GM12878 (cell line): ENCODE data around the gene INO80. TPM values are rescaled to one million over a fixed set of nuclear protein-coding genes. Genes with fewer than 3 reads are reported as not detected.

Experiments used
- ATAC-seq: fragments of 200-7000 bp; cut with Tn5 transposase; 3 replicates; pipeline ENCODE4 v1.9.1; 2020; ENCODE audit warnings: mild to moderate bottlenecking, moderate library complexity
- BruUV-seq: library from RNA; stranded (reverse); fragments of 400-500 nt; replicated peaks from 2 replicates; lab custom pipeline; 2021; lab: Mats Ljungman, UMichigan
- CTCF ChIA-PET: fragments of 300-600 bp; sonication (Branson Sonifier 250); formaldehyde crosslinking; extraction: SDS; loops from one replicate; lab custom pipeline; 2021; ENCODE audit warnings: inconsistent platforms; lab: Yijun Ruan, JAX
- POLR2A ChIA-PET: fragments of 350-600 bp; formaldehyde crosslinking; extraction: SDS; loops from one replicate; lab custom pipeline; 2021; ENCODE audit warnings: inconsistent platforms; lab: Charles Lee
- RAD21 ChIA-PET: fragments of 300-600 bp; sonication (Branson Sonifier 250); formaldehyde crosslinking; loops from one replicate; lab custom pipeline; 2023; ENCODE audit warnings: antibody characterized with exemption; ENCODE audit not compliant: unreplicated experiment; lab: Charles Lee
- SMC1A ChIA-PET: fragments of 300-600 bp; sonication (Branson Sonifier 250); formaldehyde crosslinking; loops from one replicate; lab custom pipeline; 2023; ENCODE audit not compliant: unreplicated experiment, uncharacterized antibody; lab: Charles Lee
- DNase-seq: peaks from one replicate; pipeline ENCODE4 v3.0.0-alpha.2; 2011; ENCODE audit warnings: low read depth, low spot score
- FAIRE-seq: peaks from 3 replicates; lab custom pipeline; 2011; peaks lifted over from hg19 to GRCh38; lab: Jason Lieb, UNC
- H2AFZ ChIP-seq: 2 replicates; pipeline ENCODE4 v1.6.0; 2011; ENCODE audit warnings: low read depth, low read length, control low read depth; ENCODE audit not compliant: control insufficient read depth
- H3K27ac ChIP-seq: 2 replicates; pipeline ENCODE4 v1.5.1; 2011; ENCODE audit warnings: control low read depth; ENCODE audit not compliant: control insufficient read depth, insufficient read depth
- H3K27me3 ChIP-seq, 2 experiments: replicated peaks in 1 of 2; 2 replicates each; pipeline versions ENCODE4 v1.6.0 to v1.6.1; 2011; ENCODE audit warnings: low read length in 1 of 2; ENCODE audit not compliant: control insufficient read depth in 2 of 2, insufficient read depth in 2 of 2
- H3K36me3 ChIP-seq, 2 experiments: 2 replicates each; pipeline ENCODE4 v1.5.1; 2011; ENCODE audit warnings: low read length in 1 of 2; ENCODE audit not compliant: control insufficient read depth in 2 of 2, insufficient read depth in 2 of 2
- H3K4me1 ChIP-seq: 2 replicates; pipeline ENCODE4 v1.6.1; 2011; ENCODE audit warnings: mild to moderate bottlenecking, low read length, moderate library complexity, mixed read lengths; ENCODE audit not compliant: control insufficient read depth, insufficient read depth
- H3K4me2 ChIP-seq: 2 replicates; pipeline ENCODE4 v1.6.0; 2011; ENCODE audit warnings: control low read depth; ENCODE audit not compliant: control insufficient read depth, insufficient read depth
- H3K4me3 ChIP-seq: fragments of 200-600 bp; sonication (generic); 2 replicates; pipeline ENCODE4 v1.5.1; 2016
- H3K79me2 ChIP-seq: 2 replicates; pipeline ENCODE4 v1.6.0; 2011; ENCODE audit warnings: low read length; ENCODE audit not compliant: control insufficient read depth, insufficient read depth
- H3K9ac ChIP-seq: 2 replicates; pipeline ENCODE4 v1.8.0; 2011; ENCODE audit warnings: low read length, control low read depth, mixed read lengths; ENCODE audit not compliant: control insufficient read depth, insufficient read depth
- H3K9me3 ChIP-seq: replicated peaks from 3 replicates; pipeline ENCODE4 v1.5.1; 2011; ENCODE audit warnings: mild to moderate bottlenecking, low read length; ENCODE audit not compliant: control insufficient read depth, insufficient read depth
- H4K20me1 ChIP-seq: 2 replicates; pipeline ENCODE4 v1.6.0; 2011; ENCODE audit not compliant: control insufficient read depth, insufficient read depth
- MYB ChIP-seq: fragments of 150-350 bp; IDR thresholded peaks from 2 replicates; pipeline ENCODE4 v1.6.1; 2014; ENCODE audit warnings: mild to moderate bottlenecking, low read depth, low read length, borderline replicate concordance
- POLR2AphosphoS5 ChIP-seq: IDR thresholded peaks from 2 replicates; pipeline ENCODE4 v1.6.1; 2011; ENCODE audit warnings: mild to moderate bottlenecking, low read length, inconsistent platforms
- ZZZ3 ChIP-seq: IDR thresholded peaks from 2 replicates; pipeline ENCODE4 v1.6.1; 2011; ENCODE audit warnings: low read depth; ENCODE audit not compliant: control insufficient read depth, insufficient read length
- WGBS: methylation state at CpG from one replicate; pipeline ENCODE4 v1.1.6; 2016; ENCODE audit warnings: low lambda C conversion rate; ENCODE audit not compliant: insufficient replicate concordance, insufficient coverage; ENCODE audit errors: missing lambda C conversion rate; 5-methylcytosine and 5-hydroxymethylcytosine counted together
- in situ Hi-C: fragments of 300-500 bp; cut with MboI; formaldehyde crosslinking; loops from 9 replicates; pipeline ENCODE4 v1.14.3; 2018; ENCODE audit warnings: mixed read lengths
- intact Hi-C: fragments of 100-400 bp; cut with micrococcal nuclease; formaldehyde crosslinking; loops from one replicate; pipeline ENCODE4 v1.14.2; 2022; ENCODE audit not compliant: unreplicated experiment
- polyA plus RNA-seq, 11 experiments: library from polyadenylated mRNA; depleted of rRNA in 4 of 11; unstranded in 6 of 11; stranded (reverse) in 5 of 11; fragments of >200 nt; fragmentation: Nextera tagmentation in 4 of 11; fragmentation: Illumina TruSeq in 1 of 11; extraction: Ambion mirVana in 4 of 11; extraction: Trizol in 1 of 11; gene quantifications; 1 replicate in 1 of 11; 2 replicates in 10 of 11; pipeline versions ENCODE4 v1.2.1 to v1.2.3, GENCODE V29; 2011 to 2016; ENCODE audit warnings: inconsistent platforms in 2 of 11, missing spikeins in 2 of 11, low read depth in 1 of 11
- total RNA-seq, 4 experiments: library from RNA; depleted of rRNA in 3 of 4; stranded (reverse); fragments of >200 nt in 3 of 4; fragmentation: Illumina TruSeq in 1 of 4; extraction: Trizol in 1 of 4; gene quantifications; 2 replicates each; pipeline versions ENCODE4 v1.2.1 to v1.2.3, GENCODE V29; 2013 to 2021
- TF ChIP-seq, protein P1 (sequence below): IDR thresholded peaks from 2 replicates; pipeline ENCODE4 v1.6.1; 2012; ENCODE audit warnings: mild to moderate bottlenecking, low read depth, low read length

The INO80 gene
- total and polyA plus RNA-seq, 10 of the 15 experiments (the other 5 are each of a cell fraction or from before 2014, with no cell fraction given), result 4.5 to 25.0 (median 14.2) TPM

DNA sequence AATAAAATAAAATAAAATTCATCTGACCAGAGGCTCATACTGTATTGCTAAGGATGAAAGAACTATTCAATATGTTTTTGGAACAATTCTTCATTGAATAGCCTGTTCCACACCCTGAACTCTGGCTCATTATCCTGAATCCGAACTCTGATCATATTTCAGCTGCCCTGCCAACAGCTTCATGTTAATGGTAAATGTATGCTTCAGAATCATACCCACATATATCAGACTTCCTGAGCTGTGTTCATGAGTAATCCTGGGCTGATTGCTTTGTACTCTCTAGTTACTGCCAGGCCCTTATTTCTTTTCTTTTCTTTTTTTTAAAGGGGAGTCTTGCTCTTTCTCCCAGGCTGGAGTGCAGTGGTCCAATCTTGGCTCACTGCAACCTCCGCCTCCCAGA lies 11.8 kb downstream of the INO80 start:
- POLR2A ChIA-PET, result interaction anchor here (0.6 kb wide), 1 partner anchor 190 kb away, joined by 4 read pairs; no protein-coding TSS in a partner anchor

More for the DNA sequence above, 11.8 kb downstream of the INO80 start:
- H3K9ac ChIP-seq, result no peak overlapping the region
- H3K4me1 ChIP-seq, result no peaks in the 10 kb centered on the region
- no peak for ATAC-seq
- no peak overlapping the region for H3K27ac ChIP-seq
- no TSS peak for BruUV-seq
- in situ Hi-C loops, result no loop called here
- RAD21 ChIA-PET, result interaction anchor here (0.6 kb wide), 1 partner anchor 14 kb away, joined by 3 read pairs; no protein-coding TSS in a partner anchor
- no peak overlapping the region for H3K4me3 ChIP-seq
- peaks cover 0 to 3% of the 10 kb centered on the region in 2 experiments; a peak in 2 of 4 replicates for H3K36me3 ChIP-seq
- no peak for TF ChIP-seq ZZZ3
- TF ChIP-seq, protein P1, sequence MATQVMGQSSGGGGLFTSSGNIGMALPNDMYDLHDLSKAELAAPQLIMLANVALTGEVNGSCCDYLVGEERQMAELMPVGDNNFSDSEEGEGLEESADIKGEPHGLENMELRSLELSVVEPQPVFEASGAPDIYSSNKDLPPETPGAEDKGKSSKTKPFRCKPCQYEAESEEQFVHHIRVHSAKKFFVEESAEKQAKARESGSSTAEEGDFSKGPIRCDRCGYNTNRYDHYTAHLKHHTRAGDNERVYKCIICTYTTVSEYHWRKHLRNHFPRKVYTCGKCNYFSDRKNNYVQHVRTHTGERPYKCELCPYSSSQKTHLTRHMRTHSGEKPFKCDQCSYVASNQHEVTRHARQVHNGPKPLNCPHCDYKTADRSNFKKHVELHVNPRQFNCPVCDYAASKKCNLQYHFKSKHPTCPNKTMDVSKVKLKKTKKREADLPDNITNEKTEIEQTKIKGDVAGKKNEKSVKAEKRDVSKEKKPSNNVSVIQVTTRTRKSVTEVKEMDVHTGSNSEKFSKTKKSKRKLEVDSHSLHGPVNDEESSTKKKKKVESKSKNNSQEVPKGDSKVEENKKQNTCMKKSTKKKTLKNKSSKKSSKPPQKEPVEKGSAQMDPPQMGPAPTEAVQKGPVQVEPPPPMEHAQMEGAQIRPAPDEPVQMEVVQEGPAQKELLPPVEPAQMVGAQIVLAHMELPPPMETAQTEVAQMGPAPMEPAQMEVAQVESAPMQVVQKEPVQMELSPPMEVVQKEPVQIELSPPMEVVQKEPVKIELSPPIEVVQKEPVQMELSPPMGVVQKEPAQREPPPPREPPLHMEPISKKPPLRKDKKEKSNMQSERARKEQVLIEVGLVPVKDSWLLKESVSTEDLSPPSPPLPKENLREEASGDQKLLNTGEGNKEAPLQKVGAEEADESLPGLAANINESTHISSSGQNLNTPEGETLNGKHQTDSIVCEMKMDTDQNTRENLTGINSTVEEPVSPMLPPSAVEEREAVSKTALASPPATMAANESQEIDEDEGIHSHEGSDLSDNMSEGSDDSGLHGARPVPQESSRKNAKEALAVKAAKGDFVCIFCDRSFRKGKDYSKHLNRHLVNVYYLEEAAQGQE, result no peak
- 0 out of 2 replicates have a peak, but pooled peaks have one; percentile 20 for TF ChIP-seq POLR2AphosphoS5
- no peak for TF ChIP-seq MYB
- FAIRE-seq, result no peak
- H4K20me1 ChIP-seq, result no peaks in the 10 kb centered on the region
- intact Hi-C loops, result no loop called here
- H3K79me2 ChIP-seq, result peaks cover 36% of the 10 kb centered on the region
- SMC1A ChIA-PET, result no interaction called here
- DNase-seq, result no peak
- H3K27me3 ChIP-seq, result no peaks in the 10 kb centered on the region
- WGBS, result 80% methylated on average over 2 of the region's 2 CpGs
- H3K9me3 ChIP-seq, result no peaks in the 10 kb centered on the region
- H2AFZ ChIP-seq, result no peak overlapping the region
- no peak overlapping the region for H3K4me2 ChIP-seq
- CTCF ChIA-PET, result interaction anchor here (2.3 kb wide), 1 partner anchor 10 kb away, joined by 6 read pairs; no protein-coding TSS in a partner anchor
